GM12891 (cell line): ENCODE results near the gene APOBEC3H.

Experiments used
- PAX5 ChIP-seq: IDR thresholded peaks from 2 replicates; pipeline ENCODE4 v1.6.1; 2011; ENCODE audit warnings: low read length, moderate library complexity, mild to moderate bottlenecking; ENCODE audit not compliant: insufficient read depth, severe bottlenecking
- POLR2A ChIP-seq: IDR thresholded peaks from 2 replicates; pipeline ENCODE4 v1.6.1; 2011; ENCODE audit warnings: low read depth, low read length, control low read depth
- POLR2AphosphoS5 ChIP-seq: IDR thresholded peaks from 2 replicates; pipeline ENCODE4 v1.6.1; 2011; ENCODE audit warnings: low read depth, low read length, control low read depth
- POU2F2 ChIP-seq: IDR thresholded peaks from 2 replicates; pipeline ENCODE4 v1.6.1; 2011; ENCODE audit warnings: low read depth, mild to moderate bottlenecking, control low read depth, low read length, moderate library complexity
- SPI1 ChIP-seq: IDR thresholded peaks from 2 replicates; pipeline ENCODE4 v1.6.1; 2011; ENCODE audit warnings: low read depth, low read length, control low read depth
- TAF1 ChIP-seq: IDR thresholded peaks from 2 replicates; pipeline ENCODE4 v1.6.1; 2011; ENCODE audit warnings: low read depth, low read length, control low read depth

DNA sequence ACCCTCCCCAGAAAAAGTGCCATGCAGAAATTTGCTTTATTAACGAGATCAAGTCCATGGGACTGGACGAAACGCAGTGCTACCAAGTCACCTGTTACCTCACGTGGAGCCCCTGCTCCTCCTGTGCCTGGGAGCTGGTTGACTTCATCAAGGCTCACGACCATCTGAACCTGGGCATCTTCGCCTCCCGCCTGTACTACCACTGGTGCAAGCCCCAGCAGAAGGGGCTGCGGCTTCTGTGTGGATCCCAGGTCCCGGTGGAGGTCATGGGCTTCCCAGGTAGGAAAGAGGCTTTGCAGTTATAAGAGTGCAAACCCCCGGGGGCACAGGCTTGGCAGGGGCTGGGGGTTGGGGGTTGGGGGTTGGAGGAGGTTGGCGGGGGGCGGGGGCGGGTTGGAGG is 4.2 kb downstream of the APOBEC3H start:
- no peak for TF ChIP-seq SPI1
- no peak for TF ChIP-seq POLR2A
- TF ChIP-seq POLR2AphosphoS5, result no peak
- no peak for TF ChIP-seq TAF1
- no peak for TF ChIP-seq PAX5
- TF ChIP-seq POU2F2, result no peak
